Renal pelvis (tissue), 12 donors: ENCODE results near the gene GAMT. TPM values are rescaled to one million over a fixed set of nuclear protein-coding genes. Genes with fewer than 3 reads are reported as not detected.
"Not testable (repeated sequence)": the region's sequence is repeated elsewhere in the genome, so short reads cannot be mapped to it uniquely, and the experiment has no call there.

Source experiments
- DNase-seq: peaks from one replicate; pipeline ENCODE4 v3.0.0-alpha.2; 2013
- long read RNA-seq, 16 experiments: transcript quantifications; one replicate each; lab custom pipeline, GENCODE V29; 2026
- polyA plus RNA-seq, 3 donors: library from polyadenylated mRNA; unstranded; fragments of 120-200 nt; gene quantifications; one replicate each; pipeline ENCODE4 v1.2.1, GENCODE V29; 2013; ENCODE audit not compliant: insufficient read length in 3 of 3

The GAMT gene
- 10 to 100 TPM; 31.5 to 42.9 (median 42.9) TPM for polyA plus RNA-seq
- long read RNA-seq, donor 1, transcript GAMT-201 (6 exons, 1,121 nt) = major isoform, 32 of 34 reads
- long read RNA-seq, donor 1, partial matches to known transcripts = 0 of 34 reads
- long read RNA-seq, donor 1, other reads (novel, unspliced or antisense) = 0 of 34 reads
- long read RNA-seq, donor 2, transcript GAMT-201 (6 exons, 1,121 nt) = major isoform, 34 of 1,362 reads
- long read RNA-seq, donor 2, partial matches to known transcripts = 955 of 1,362 reads
- long read RNA-seq, donor 2, other reads (novel, unspliced or antisense) = 371 of 1,362 reads
- long read RNA-seq, donor 3, transcript GAMT-201 (6 exons, 1,121 nt) = major isoform, 17 of 22 reads
- long read RNA-seq, donor 3, partial matches to known transcripts = 5 of 22 reads
- long read RNA-seq, donor 3, other reads (novel, unspliced or antisense) = 0 of 22 reads
- long read RNA-seq, donor 4, transcript GAMT-201 (6 exons, 1,121 nt) = major isoform, 42 of 167 reads
- long read RNA-seq, donor 4, partial matches to known transcripts = 109 of 167 reads
- long read RNA-seq, donor 4, other reads (novel, unspliced or antisense) = 14 of 167 reads
- long read RNA-seq, donor 5, transcript GAMT-201 (6 exons, 1,121 nt) = major isoform, 15 of 912 reads
- long read RNA-seq, donor 5, partial matches to known transcripts = 632 of 912 reads
- long read RNA-seq, donor 5, other reads (novel, unspliced or antisense) = 265 of 912 reads
- long read RNA-seq, donor 6, transcript GAMT-201 (6 exons, 1,121 nt) = major isoform, 22 of 25 reads
- long read RNA-seq, donor 6, partial matches to known transcripts = 0 of 25 reads
- long read RNA-seq, donor 6, other reads (novel, unspliced or antisense) = 0 of 25 reads
- long read RNA-seq, donor 7, transcript GAMT-201 (6 exons, 1,121 nt) = major isoform, 29 of 1,807 reads
- long read RNA-seq, donor 7, partial matches to known transcripts = 1,087 of 1,807 reads
- long read RNA-seq, donor 7, other reads (novel, unspliced or antisense) = 689 of 1,807 reads
- long read RNA-seq, donor 8, transcript GAMT-201 (6 exons, 1,121 nt) = major isoform, 15 of 16 reads
- long read RNA-seq, donor 8, partial matches to known transcripts = 0 of 16 reads
- long read RNA-seq, donor 8, other reads (novel, unspliced or antisense) = 0 of 16 reads
- long read RNA-seq, donor 9, transcript GAMT-201 (6 exons, 1,121 nt) = major isoform, 24 of 1,450 reads
- long read RNA-seq, donor 9, partial matches to known transcripts = 1,118 of 1,450 reads
- long read RNA-seq, donor 9, other reads (novel, unspliced or antisense) = 306 of 1,450 reads
- long read RNA-seq, donor 10, transcript GAMT-201 (6 exons, 1,121 nt) = major isoform, 26 of 89 reads
- long read RNA-seq, donor 10, partial matches to known transcripts = 32 of 89 reads
- long read RNA-seq, donor 10, other reads (novel, unspliced or antisense) = 29 of 89 reads
- long read RNA-seq, donor 11, transcript GAMT-201 (6 exons, 1,121 nt) = major isoform, 20 of 1,177 reads
- long read RNA-seq, donor 11, partial matches to known transcripts = 751 of 1,177 reads
- long read RNA-seq, donor 11, other reads (novel, unspliced or antisense) = 403 of 1,177 reads
- long read RNA-seq, donor 12, transcript GAMT-201 (6 exons, 1,121 nt) = major isoform, 31 of 34 reads
- long read RNA-seq, donor 12, partial matches to known transcripts = 0 of 34 reads
- long read RNA-seq, donor 12, other reads (novel, unspliced or antisense) = 0 of 34 reads
- long read RNA-seq, donor 13, transcript GAMT-201 (6 exons, 1,121 nt) = major isoform, 9 of 1,093 reads
- long read RNA-seq, donor 13, partial matches to known transcripts = 824 of 1,093 reads
- long read RNA-seq, donor 13, other reads (novel, unspliced or antisense) = 259 of 1,093 reads
- long read RNA-seq, donor 14 = 0 reads
- long read RNA-seq, donor 15 = 0 reads
- long read RNA-seq, donor 16, transcript GAMT-201 (6 exons, 1,121 nt) = major isoform, 34 of 36 reads
- long read RNA-seq, donor 16, partial matches to known transcripts = 0 of 36 reads
- long read RNA-seq, donor 16, other reads (novel, unspliced or antisense) = 0 of 36 reads

DNA sequence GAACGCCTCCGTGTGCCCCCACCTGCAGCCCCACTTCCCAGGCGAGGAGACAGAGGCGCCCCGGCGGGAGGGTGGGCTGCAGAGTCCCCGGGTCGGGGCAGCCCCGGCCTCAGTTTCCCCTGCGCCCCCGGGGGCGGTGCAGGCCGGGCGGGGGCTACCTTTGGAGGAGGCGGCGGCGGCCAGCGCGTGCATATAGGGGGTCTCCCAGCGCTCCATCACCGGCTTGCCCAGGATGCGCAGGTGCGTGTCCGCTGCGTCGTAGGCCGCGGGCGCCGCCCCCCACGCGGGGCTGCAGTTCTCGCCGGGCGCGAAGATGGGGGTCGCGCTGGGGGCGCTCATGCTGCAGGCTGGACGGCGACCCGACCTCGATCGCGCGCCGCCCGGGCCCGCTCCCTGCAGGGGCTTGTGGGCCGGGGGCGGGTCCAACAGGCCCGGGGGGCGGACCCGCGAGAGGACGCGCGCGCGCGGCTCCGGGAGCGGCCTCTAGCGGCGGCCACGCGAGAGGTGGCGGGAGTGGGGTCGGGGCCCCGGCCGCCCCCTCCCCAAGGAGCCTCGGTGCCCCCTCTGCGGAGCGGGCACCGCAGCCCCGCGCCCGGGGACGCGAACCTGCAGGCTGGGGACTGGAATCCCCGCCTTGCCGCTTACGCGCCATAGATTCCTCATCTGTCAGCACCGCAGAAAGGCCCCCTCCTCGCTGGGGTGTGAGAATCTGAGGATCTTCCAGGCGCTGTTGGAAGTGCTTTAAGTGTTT is at the start of gene GAMT:
TSS of gene GAMT (minus strand) at position 405 of the 751 bp plus-strand sequence. CDS start at position 339, 66 bp downstream.
- DNase-seq = no peak

DNA sequence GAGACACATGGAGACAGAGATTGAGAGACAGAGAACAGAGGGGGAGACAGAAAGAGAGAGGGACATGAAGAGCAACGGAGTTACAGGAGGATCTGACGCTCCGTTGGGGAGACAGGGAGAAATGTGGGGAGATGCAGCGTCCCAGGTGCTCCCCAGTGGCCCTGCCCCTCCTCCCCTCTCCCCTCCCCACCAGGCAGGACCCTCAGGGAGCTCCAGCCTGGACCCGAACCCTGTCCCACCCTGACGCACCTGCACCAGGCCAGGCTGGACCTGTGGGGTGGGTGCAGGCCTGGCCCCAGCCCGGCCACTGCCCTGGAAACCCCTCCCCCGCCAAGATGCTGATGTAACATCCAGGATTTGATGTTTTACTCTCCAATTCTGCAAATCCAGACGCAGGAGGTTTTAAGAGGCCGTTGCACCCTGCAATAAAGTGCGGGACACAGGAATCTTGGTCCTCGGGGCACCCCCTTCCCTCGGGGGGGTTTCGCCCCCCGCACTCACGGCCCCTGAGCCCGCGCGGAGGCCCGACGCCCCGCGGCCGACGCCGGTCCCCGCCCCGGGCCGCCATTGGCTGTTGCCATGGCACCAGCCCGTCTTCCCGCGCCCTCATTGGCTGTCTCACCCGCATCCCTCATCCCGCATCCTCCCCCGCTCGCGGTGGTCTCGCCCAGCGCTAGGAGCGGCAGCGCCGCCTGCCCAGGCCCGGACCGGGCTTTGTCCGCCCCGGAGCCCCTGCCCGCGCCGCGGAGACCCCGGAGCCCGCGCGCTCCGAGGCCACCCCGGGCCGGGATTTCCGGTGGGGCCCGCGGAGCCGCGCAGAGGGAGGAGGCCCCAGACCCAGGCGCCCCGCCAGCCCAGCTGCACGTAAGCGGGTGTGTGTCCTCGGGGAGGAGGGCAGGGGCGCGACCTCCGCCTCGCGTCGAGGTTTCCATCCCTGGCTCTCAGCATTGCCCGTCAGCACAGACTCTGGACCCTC is 48.4 kb upstream of the GAMT start, which contains the start of gene APC2:
TSS of gene APC2 (plus strand) at position 655 of the 976 bp plus-strand sequence. CDS start 2,881 bp downstream, outside the sequence.
- no peak for DNase-seq

DNA sequence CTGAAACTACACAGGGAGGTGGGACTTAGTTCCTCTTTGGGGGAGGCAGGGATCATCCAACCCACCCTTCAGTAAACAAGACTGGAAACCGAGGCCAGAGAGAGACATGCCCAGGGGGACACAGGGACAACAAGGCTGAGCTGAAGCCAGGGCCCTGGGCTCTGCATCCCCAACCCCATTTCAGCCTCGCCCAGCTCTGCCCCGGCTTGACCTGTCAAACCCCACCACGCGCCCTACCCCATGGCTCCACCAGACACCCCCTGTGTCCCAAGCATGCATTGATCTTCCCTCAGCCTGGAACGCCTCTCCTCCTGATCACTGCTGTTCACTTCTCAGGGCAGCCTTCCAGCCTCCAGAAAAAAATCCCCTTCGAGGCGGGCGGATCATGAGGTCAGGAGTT is 46.6 kb upstream of the GAMT start:
- DNase-seq = no peak

DNA sequence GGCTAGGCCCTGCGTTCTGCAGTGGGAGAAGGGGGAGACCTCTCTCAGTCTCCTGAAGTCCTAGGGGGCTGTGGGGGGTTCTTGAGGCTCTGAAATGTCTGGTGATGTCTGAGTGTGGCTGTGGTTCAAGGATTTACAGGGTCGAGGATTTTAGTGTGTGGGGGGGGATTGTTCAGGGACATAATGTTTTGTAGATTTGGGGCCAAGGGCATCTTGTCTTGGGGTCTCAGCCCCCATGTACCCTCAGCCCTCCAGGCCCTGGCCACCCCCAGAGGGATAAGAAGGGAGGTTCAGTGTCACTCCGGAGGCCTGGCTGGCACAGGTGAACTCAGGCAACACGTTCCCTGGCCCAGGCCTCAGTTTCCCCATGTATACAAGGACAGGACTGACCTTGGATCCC is 46.2 kb upstream of the GAMT start:
- DNase-seq = no peak

DNA sequence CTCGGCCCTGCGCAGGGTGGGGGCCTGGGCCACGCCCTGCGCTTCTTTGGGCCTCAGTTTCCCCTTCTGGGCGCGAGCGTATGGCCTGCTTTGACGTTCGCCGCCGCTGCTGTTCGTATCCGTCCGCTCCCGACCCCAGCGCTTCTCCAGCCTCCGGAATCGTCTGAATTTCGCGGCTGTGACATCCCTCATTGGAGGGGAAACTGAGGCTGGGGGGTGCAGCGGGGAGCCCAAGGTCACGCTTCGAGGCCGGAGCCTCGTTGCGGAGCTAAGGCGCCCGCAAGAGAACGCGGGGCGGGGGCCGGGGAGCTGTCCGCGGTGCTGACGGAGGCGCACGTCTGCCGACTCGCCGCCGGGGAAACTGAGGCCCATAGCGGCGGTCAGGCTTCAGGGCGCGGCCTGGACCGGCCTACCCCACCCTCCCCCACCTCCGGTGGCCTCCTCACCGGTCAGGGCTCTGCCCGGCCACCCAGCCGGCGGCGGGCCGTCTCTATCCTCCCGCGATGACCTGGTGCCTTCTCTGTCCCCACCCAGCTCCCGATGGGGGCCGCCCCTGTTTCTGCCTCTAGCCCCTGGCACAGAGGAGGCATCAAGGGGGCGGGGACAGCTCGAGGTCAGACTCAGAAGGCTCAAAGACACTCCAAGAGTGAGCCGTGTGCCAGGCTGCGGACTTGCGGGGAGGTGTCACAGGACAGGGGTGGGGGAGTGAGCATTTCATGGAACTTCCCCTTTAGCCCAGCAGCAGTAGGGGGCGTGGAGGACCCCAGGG is 45.6 kb upstream of the GAMT start:
- DNase-seq = no peak

DNA sequence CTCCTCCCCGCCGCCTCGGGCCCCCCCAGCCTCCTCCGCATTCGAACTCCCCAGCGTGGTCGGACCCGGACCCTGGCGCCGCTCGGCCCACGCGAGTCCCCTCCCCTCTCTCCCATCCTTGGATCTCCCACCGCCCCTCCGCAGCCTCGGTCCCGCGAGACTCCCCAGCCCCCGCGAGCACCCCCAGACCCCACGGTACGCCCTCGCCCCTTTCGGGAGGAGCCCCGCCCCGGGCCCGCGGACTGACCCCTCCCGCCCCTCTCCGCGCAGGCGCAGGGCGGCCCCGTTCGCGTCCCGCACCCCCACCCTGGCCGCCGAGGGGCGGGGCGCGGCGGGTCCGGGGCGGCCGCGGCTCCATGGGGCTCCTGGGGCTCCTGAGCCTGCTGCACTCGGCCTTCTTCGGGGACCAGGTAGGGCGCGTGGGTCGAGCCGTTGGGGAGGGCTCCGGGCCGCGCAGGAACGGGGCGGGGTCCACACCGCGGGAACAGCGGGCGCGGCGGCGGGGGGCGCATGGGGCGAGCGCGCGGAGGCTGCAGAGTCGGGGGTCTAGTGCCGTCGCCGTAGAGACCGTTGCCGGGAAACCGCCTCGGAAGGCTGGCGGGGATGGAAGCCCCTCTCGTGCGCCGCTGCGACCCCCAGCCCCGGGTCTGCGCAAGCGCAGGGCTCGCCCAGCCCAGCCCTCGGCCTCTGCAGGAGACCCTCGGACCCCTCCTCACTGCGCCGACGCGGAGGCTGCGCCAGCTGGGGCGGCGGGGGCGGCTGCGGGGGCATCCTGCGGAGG is 44.8 kb upstream of the GAMT start:
- no peak for DNase-seq

DNA sequence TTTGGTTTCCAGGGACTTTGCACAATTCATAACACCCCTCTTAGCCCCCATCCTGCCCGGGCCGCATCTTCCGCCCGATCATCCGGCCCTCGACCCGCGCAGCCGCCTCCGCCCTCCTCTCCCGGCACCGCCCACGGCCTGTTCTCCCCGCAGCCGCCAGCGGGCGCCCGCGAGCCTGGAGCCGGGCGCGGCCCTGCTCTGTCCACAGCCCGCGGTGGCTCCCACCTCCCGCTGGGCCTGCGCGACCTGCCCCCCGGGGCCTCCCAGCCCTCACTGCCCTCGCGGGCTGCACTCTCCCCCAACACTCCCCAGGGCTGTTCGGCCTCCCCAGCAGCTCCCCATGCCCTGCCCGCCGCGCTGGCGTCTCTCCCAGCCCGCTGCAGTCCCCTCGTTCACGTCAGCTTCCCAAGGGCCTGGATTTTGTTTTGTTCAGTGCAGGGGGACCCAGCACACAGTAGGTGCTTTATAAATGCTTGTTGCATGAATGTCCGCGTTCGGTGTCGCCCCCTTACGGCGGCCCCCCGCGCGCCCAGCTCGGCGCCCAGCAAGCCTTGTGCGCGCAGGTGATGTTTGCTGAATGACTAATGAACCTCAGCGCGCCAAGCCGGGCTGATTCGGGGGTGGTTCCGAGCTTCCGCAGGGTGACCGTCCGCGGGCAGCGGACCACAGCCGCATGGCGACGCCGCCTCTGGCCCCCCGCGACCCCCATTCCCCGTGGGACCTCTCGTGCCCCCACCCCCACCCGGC is 44.0 kb upstream of the GAMT start:
- DNase-seq = no peak

DNA sequence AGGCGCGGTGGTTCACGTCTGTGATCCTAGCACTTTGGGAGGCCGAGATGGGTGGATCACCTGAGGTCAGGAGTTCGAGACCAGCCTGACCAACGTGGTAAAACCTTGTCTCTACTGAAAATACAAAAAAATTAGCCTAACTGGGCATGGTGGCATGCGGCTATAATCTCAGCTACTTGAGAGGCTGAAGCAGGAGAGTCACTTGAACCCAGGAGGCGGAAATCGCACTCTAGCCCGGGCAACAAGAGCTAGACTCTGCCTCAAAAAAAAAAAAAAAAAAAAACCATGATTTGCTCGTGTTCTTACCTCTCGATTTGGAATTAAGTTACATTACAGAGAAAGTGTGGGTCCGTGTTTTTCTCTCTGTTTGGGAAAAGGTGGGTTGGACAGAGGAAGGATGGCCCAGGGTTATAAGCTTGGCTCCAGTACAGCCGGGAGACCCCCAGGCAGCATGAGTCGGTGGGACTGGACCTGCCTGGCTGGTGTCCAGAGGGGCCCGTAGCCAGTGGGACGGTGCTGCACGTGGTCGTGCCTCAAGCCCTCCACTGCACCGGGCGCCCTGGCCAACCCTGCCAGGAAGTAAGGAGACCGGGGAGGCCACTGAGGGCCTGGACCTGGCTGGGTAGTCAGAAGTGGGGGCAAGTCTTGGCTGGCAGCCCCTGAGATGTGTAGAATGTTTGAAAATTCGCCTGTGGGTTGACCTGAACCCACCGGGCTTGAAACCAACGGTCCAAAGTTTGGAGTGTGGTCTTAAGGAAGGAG is 40.5 kb upstream of the GAMT start:
- DNase-seq = no peak

DNA sequence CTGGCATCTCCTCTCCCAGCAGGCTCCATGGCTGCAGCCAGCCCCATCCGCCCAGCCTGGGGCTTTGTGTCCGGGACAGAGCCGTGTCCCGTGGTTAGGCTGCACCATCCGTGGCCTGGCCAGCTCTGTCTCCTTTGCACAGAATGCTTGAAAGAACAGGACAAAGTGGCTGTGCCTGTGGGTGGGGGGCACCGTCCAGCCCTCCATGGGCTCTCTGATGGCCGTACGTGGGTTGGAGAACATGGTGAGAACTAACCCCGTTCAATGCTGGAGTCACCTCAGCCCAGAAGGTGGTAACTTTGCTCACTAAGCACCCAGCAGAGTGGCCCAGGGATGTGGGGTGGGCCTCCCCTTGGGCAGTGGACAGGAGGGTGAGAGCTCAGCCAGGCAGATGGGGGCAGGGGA is 39.7 kb upstream of the GAMT start:
- no peak for DNase-seq

DNA sequence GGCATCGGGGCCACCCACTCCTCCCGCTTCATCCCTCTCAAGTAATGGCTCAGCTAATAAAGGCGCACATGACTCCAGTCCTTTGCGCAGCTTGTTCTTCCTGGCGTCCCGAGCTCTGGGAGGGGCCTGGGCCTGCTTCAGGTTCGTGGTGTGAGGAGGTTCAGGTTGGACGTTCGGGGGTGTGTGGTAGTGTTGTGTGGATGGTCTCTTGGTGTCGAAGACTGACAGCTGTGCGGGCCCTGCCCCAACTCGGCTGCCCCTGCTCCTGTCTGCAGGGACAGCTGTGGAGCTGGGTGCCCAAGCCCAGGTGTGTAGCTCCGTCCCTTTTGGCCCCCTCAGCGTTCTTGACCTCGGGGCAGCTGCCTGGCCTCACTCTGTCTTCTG is 39.1 kb upstream of the GAMT start:
- no peak for DNase-seq

DNA sequence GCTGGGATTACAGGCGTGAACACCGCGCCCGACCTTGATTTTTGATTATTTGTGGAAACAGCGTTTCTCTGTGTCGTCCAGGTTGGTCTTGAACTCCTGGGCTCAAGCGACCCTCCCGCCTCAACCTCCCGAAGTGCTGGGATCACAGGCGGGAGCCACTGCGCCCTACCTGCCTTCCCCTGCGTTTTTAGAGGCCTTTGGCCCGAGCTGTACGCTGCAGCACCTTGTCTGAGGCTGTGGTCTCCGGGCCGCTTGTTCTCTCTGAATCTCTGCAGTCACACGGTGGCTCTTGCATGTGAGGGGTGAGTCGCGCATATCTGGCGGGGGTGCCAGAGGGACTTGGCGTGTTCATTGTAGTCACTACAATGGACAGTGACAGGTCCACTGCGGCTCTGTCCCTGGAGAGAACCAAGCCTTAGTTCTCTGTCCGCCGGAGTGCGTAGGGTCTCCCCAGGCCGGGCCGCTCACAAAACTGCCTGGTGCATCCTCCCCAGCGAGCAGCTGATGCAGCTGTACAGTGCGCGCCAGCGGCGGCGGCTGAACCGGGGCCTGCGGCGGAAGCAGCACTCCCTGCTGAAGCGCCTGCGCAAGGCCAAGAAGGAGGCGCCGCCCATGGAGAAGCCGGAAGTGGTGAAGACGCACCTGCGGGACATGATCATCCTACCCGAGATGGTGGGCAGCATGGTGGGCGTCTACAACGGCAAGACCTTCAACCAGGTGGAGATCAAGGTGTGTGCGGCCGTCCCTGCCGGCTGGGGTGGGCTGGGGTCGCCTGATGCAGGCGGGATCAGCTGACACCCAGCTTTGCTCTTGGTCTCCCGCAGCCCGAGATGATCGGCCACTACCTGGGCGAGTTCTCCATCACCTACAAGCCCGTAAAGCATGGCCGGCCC is 38.4 kb upstream of the GAMT start:
- not testable (repeated sequence) for DNase-seq

DNA sequence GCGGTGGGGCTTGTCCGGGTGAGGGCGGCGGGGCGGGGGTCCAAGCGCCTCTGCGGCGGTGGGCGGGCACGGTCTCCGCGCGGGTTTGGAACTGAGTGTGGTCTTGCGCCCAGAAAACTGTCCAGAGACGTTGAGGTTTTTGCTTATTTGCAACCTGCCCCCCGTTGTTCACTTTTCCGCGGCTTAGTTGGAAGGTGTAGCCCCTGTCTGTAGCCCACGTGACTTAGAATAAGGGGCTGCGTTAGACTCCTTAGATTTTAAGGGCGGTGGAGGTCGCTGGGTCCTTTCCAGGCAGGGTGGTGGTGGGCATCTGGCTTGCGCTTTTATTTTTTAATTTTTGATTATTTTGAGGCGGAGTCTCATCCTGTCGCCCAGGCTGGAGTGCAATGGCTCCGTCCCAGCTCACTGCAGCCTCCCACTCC is 37.6 kb upstream of the GAMT start:
- no peak for DNase-seq

DNA sequence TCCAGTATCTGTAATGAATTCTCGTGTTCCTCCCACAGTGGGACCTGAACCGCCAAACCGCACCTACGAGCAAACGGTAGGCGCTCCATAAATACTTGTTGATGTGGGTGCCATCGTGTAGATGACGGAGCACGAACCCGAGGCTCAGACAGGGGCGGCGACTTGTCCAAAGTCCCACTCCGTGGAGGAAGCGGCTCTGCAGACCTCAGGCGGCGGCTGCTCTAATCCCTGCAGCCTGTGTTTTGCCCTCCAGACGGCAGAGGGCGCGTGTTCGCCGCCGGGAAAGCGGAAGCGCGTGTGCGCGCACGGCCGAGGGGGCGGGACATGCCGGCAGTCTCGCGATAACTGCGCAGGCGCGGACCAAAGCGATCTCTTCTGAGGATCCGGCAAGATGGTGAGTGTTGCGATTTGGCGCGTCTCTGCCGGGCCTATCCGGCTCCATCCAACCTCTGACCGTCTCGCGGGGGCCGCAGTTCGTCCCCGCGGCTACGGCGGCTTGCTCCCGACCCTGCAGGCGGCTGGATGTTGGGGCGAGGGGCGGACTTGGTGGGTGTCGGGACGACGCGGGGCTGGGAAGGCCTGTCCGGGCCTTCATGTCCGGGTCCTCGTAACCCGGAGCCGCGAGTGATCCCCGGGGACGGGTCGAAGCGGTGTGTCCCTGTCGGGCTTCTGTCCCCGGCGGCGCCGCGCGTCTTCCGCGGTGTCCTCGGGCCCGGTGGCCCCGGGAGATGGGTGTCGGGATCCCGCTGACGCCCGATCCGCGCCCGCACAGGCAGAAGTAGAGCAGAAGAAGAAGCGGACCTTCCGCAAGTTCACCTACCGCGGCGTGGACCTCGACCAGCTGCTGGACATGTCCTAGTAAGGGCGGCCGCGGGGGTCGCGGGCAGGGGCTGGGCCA is 36.9 kb upstream of the GAMT start, which contains the start of gene RPS15:
TSS of gene RPS15 (plus strand) at position 362 of the 898 bp plus-strand sequence. CDS start at position 392, 30 bp downstream.
- peak; percentile 93 for DNase-seq
